Transverse colon (tissue), 4 donors: Measurements from ENCODE around the gene ANKRD11. TPM values are rescaled to one million over a fixed set of nuclear protein-coding genes. Genes with fewer than 3 reads are reported as not detected.

ENCODE experiments used
- DNase-seq: peaks from one replicate; pipeline ENCODE4 v3.0.0-alpha.2; 2019
- H3K27ac ChIP-seq, 4 donors: fragments of 200-600 bp; sonication (generic); 2 replicates each; pipeline ENCODE4 v1.5.1; 2016 to 2018; ENCODE audit warnings: inconsistent platforms in 4 of 4
- H3K27me3 ChIP-seq: fragments of 200-600 bp; sonication (generic); 2 replicates; pipeline ENCODE4 v1.5.1; 2017; ENCODE audit warnings: inconsistent platforms
- H3K36me3 ChIP-seq, 4 donors: fragments of 200-600 bp; sonication (generic); 2 replicates each; pipeline ENCODE4 v1.5.1; 2017 to 2019; ENCODE audit warnings: inconsistent platforms in 4 of 4
- H3K4me1 ChIP-seq, 4 donors: fragments of 200-600 bp; sonication (generic); 2 replicates each; pipeline ENCODE4 v1.5.1; 2017 to 2020; ENCODE audit warnings: inconsistent platforms in 4 of 4
- H3K4me3 ChIP-seq, 4 donors: fragments of 200-600 bp; sonication (generic); 1 replicate in 1 of 4; 2 replicates in 3 of 4; pipeline versions ENCODE4 v1.5.1 to v1.6.1; 2017 to 2019; ENCODE audit warnings: inconsistent platforms in 4 of 4
- H3K9me3 ChIP-seq, 2 donors: fragments of 200-600 bp; sonication (generic); 2 replicates each; pipeline ENCODE4 v1.5.1; 2017 to 2019; ENCODE audit warnings: inconsistent platforms in 2 of 2
- EP300 ChIP-seq: sonication (generic); formaldehyde crosslinking; IDR thresholded peaks from one replicate; pipeline ENCODE4 v1.6.1; 2017; ENCODE audit warnings: antibody characterized with exemption, low read depth
- POLR2A ChIP-seq: fragments of 450-650 bp; IDR thresholded peaks from one replicate; pipeline ENCODE4 v1.6.1; 2016; ENCODE audit warnings: antibody characterized with exemption, mild to moderate bottlenecking, moderate library complexity
- POLR2AphosphoS5 ChIP-seq, 3 donors: sonication (generic); formaldehyde crosslinking; IDR thresholded peaks; one replicate each; pipeline ENCODE4 v1.6.1; 2016; ENCODE audit warnings: antibody characterized with exemption in 3 of 3
- WGBS, 2 donors: methylation state at CpG; one replicate each; pipeline ENCODE4 v1.1.5; 2018; ENCODE audit warnings: low coverage in 1 of 2; 5-methylcytosine and 5-hydroxymethylcytosine counted together
- in situ Hi-C, 4 donors: fragments of 200-750 bp; cut with MboI; loops; one replicate each; pipeline versions ENCODE4 v1.15.0 to v1.15.1; 2017; ENCODE audit warnings: low sequenced_read_pairs in 3 of 4, low pct_ligation_motif_present in 1 of 4, low pct_unique_long_range_greater_than_20kb in 1 of 4
- intact Hi-C: fragments of 100-400 bp; cut with DNase I; formaldehyde crosslinking; loops from one replicate; pipeline ENCODE4 v1.15.1; 2023; ENCODE audit warnings: low total_unique reads
- total RNA-seq, 4 donors: library from RNA; depleted of rRNA; stranded (reverse); fragments of >200 nt; gene quantifications; one replicate each; pipeline ENCODE4 v1.1.0, GENCODE V29; 2016
- TF ChIP-seq, protein P1 (sequence below), 5 experiments: fragments of 200-600 bp in 3 of 5; fragments of 450-650 bp in 2 of 5; sonication (generic) in 3 of 5; IDR thresholded peaks; 1 replicate in 2 of 5; 2 replicates in 3 of 5; pipeline ENCODE4 v1.5.1; 2016 to 2017; ENCODE audit warnings: antibody characterized with exemption in 5 of 5, inconsistent platforms in 3 of 5, mild to moderate bottlenecking in 2 of 5, moderate library complexity in 1 of 5

Gene ANKRD11
- total RNA-seq, 4 donors from 2014 or later = 109 to 281 (median 142) TPM

GRCh38 chr16:89314357-89314756 is 176.0 kb downstream of the ANKRD11 start:
- H3K4me3 ChIP-seq = no peak overlapping the region
- 80% methylated on average over 14 of the region's 14 CpGs; no CpG with 5 or more reads in 1 of the 2 donors for WGBS, 2 donors
- no peak for DNase-seq
- H3K9me3 ChIP-seq = no peaks in the 10 kb centered on the region
- no peaks in the 10 kb centered on the region for H3K36me3 ChIP-seq
- intact Hi-C loops = no loop called here
- peaks cover 13 to 54% (median 36%) of the 10 kb centered on the region in 4 donors for H3K4me1 ChIP-seq
- TF ChIP-seq POLR2AphosphoS5 (IDR thresholded peaks at IDR 0.05) = no peak
- no peak for TF ChIP-seq POLR2A
- TF ChIP-seq, protein P1, sequence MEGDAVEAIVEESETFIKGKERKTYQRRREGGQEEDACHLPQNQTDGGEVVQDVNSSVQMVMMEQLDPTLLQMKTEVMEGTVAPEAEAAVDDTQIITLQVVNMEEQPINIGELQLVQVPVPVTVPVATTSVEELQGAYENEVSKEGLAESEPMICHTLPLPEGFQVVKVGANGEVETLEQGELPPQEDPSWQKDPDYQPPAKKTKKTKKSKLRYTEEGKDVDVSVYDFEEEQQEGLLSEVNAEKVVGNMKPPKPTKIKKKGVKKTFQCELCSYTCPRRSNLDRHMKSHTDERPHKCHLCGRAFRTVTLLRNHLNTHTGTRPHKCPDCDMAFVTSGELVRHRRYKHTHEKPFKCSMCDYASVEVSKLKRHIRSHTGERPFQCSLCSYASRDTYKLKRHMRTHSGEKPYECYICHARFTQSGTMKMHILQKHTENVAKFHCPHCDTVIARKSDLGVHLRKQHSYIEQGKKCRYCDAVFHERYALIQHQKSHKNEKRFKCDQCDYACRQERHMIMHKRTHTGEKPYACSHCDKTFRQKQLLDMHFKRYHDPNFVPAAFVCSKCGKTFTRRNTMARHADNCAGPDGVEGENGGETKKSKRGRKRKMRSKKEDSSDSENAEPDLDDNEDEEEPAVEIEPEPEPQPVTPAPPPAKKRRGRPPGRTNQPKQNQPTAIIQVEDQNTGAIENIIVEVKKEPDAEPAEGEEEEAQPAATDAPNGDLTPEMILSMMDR (IDR thresholded peaks at IDR 0.05) = no peak
- TF ChIP-seq EP300 = no peak
- in situ Hi-C loops = no loop called here
- peak overlapping the region in 2 of 4 donors; percentile 14 to 76 for H3K27ac ChIP-seq
- no peaks in the 10 kb centered on the region for H3K27me3 ChIP-seq

DNA sequence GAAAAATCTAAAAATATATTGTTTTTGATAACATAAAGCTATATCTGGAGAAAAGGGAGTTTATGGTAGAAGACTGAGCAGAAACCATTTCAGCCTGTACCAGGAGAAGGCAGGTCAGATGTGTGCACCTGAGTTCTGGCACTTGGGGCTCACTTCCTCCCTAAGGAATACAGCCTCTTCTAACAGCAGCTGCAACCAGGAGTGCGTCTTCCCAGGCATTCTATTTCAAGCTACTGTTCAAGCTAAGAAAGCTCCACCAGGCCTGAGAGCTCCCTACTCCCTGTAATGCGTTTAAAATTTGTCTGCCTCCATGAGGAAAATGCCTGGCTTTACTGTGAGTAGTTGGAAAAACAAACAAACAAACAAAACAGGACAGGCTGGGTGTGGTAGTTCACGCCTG is 176.8 kb downstream of the ANKRD11 start:
- H3K9me3 ChIP-seq = no peaks in the 10 kb centered on the region
- H3K27me3 ChIP-seq = no peaks in the 10 kb centered on the region
- no peak for DNase-seq
- H3K4me1 ChIP-seq = peaks cover 13 to 53% (median 34%) of the 10 kb centered on the region in 4 donors
- intact Hi-C loops = no loop called here
- TF ChIP-seq POLR2A (no peak), POLR2AphosphoS5 (IDR thresholded peaks at IDR 0.05) (no peak), EP300 (no peak)
- TF ChIP-seq, protein P1 (IDR thresholded peaks at IDR 0.05) = no peak
- H3K27ac ChIP-seq = no peak overlapping the region
- in situ Hi-C loops = no loop called here
- no peak overlapping the region for H3K4me3 ChIP-seq
- H3K36me3 ChIP-seq = no peaks in the 10 kb centered on the region
- 71% methylated on average over 1 to 3 of the region's 3 CpGs for WGBS, 2 donors

- Histone ChIP-seq H3K27ac (no peak overlapping the region), H3K36me3 (no peaks in the 10 kb centered on the region), H3K4me1 (peaks cover 9 to 44% (median 28%) of the 10 kb centered on the region in 4 donors), H3K27me3 (no peaks in the 10 kb centered on the region), H3K4me3 (no peak overlapping the region), H3K9me3 (no peaks in the 10 kb centered on the region)
- TF ChIP-seq, protein P1 (IDR thresholded peaks at IDR 0.05) = no peak
- TF ChIP-seq POLR2A = no peak
- no peak for TF ChIP-seq EP300
- TF ChIP-seq POLR2AphosphoS5 (IDR thresholded peaks at IDR 0.05) = no peak
- DNase-seq = no peak
- WGBS, 2 donors = 92 to 100% methylated on average over 1 to 22 of the region's 22 CpGs
- in situ Hi-C loops = no loop called here
- intact Hi-C loops = no loop called here
Observed at GRCh38 chr16:89312598-89313299, 177.6 kb downstream of the ANKRD11 start.

- Histone ChIP-seq H3K27ac (no peak overlapping the region), H3K4me1 (peaks cover 8 to 39% (median 23%) of the 10 kb centered on the region in 4 donors), H3K4me3 (no peak overlapping the region), H3K36me3 (no peaks in the 10 kb centered on the region), H3K9me3 (no peaks in the 10 kb centered on the region), H3K27me3 (no peaks in the 10 kb centered on the region)
- intact Hi-C loops = no loop called here
- peak; percentile 42 for DNase-seq
- in situ Hi-C loops = no loop called here
- 78 to 80% methylated on average over 4 to 11 of the region's 11 CpGs for WGBS, 2 donors
- TF ChIP-seq EP300 (no peak), POLR2A (no peak), POLR2AphosphoS5 (IDR thresholded peaks at IDR 0.05) (no peak)
- TF ChIP-seq, protein P1 (IDR thresholded peaks at IDR 0.05) = no peak
Observed at GRCh38 chr16:89312194-89312593, 178.2 kb downstream of the ANKRD11 start.
